Epithelial cell of proximal tubule (primary cell): ENCODE measurements around the gene OR6J1. TPM values are rescaled to one million over a fixed set of nuclear protein-coding genes. Genes with fewer than 3 reads are reported as not detected.
A peak's percentile ranks its signal among the peaks of the same experiment; 100 is the strongest.

Source experiments
- DNase-seq: peaks from one replicate; pipeline ENCODE4 v3.0.0-alpha.2; 2011; ENCODE audit warnings: low read depth
- H3K4me3 ChIP-seq: 2 replicates; pipeline ENCODE4 v1.5.1; 2011; ENCODE audit warnings: low read depth, mild to moderate bottlenecking, low read length
- CTCF ChIP-seq: conservative IDR thresholded peaks from 2 replicates; pipeline ENCODE4 v1.5.1; 2012; ENCODE audit warnings: low read depth, mild to moderate bottlenecking, low read length
- total RNA-seq: library from RNA; depleted of rRNA; stranded (reverse); fragments of >200 nt; gene quantifications from 2 replicates; pipeline ENCODE4 v1.2.3, GENCODE V29; 2015

OR6J1 gene
- total RNA-seq, 1 donor from 2014 or later: not detected

GRCh38 chr14:22658946-22659345, 14.8 kb upstream of the OR6J1 start:
- no peak overlapping the region for H3K4me3 ChIP-seq
- no peak for DNase-seq
- TF ChIP-seq CTCF: no peak

- peak; percentile 73 for TF ChIP-seq CTCF
- DNase-seq: no peak
- no peak overlapping the region for H3K4me3 ChIP-seq
Observed at GRCh38 chr14:22657861-22658260, 13.7 kb upstream of the OR6J1 start.

GRCh38 chr14:22656945-22657731, 13.0 kb upstream of the OR6J1 start:
- peak; percentile 88 for DNase-seq
- TF ChIP-seq CTCF: no peak
- no peak overlapping the region for H3K4me3 ChIP-seq

- no peak for DNase-seq
- no peak for TF ChIP-seq CTCF
- H3K4me3 ChIP-seq: no peak overlapping the region
Observed at GRCh38 chr14:22656226-22656625, 12.1 kb upstream of the OR6J1 start.

GRCh38 chr14:22653012-22653621, 9.0 kb upstream of the OR6J1 start:
- DNase-seq: no peak
- TF ChIP-seq CTCF: peak; percentile 98
- no peak overlapping the region for H3K4me3 ChIP-seq

GRCh38 chr14:22651586-22651985, 7.4 kb upstream of the OR6J1 start:
- no peak overlapping the region for H3K4me3 ChIP-seq
- no peak for DNase-seq
- no peak for TF ChIP-seq CTCF
